Esophagus muscularis mucosa (tissue), 4 donors: ENCODE data around the gene LBP. TPM values are rescaled to one million over a fixed set of nuclear protein-coding genes. Genes with fewer than 3 reads are reported as not detected.
"Not testable (repeated sequence)": the region's sequence is repeated elsewhere in the genome, so short reads cannot be mapped to it uniquely, and the experiment has no call there.

Experiments
- DNase-seq: peaks from one replicate; pipeline ENCODE4 v3.0.0-alpha.2; 2017; ENCODE audit errors: extremely low spot score
- H3K27ac ChIP-seq, 4 donors: fragments of 200-600 bp; sonication (generic); replicated peaks in 1 of 4; 1 replicate in 3 of 4; 2 replicates in 1 of 4; pipeline ENCODE4 v1.5.1; 2016 to 2019; ENCODE audit warnings: mild to moderate bottlenecking in 1 of 4
- H3K27me3 ChIP-seq, 4 donors: fragments of 200-600 bp; sonication (generic); one replicate each; pipeline versions ENCODE4 v1.5.1 to v1.6.0; 2016 to 2019
- H3K36me3 ChIP-seq, 4 donors: fragments of 200-600 bp; sonication (generic); one replicate each; pipeline ENCODE4 v1.5.1; 2016 to 2019
- H3K4me1 ChIP-seq, 4 donors: fragments of 200-600 bp; sonication (generic); one replicate each; pipeline ENCODE4 v1.5.1; 2016 to 2019
- H3K4me3 ChIP-seq, 4 donors: fragments of 200-600 bp; sonication (generic); 1 replicate in 2 of 4; 2 replicates in 2 of 4; pipeline ENCODE4 v1.5.1; 2016 to 2019; ENCODE audit warnings: mild to moderate bottlenecking in 4 of 4, moderate library complexity in 1 of 4
- H3K9me3 ChIP-seq, 4 donors: fragments of 200-600 bp; sonication (generic); 1 replicate in 3 of 4; 2 replicates in 1 of 4; pipeline ENCODE4 v1.5.1; 2016 to 2019
- CTCF ChIP-seq, 3 experiments: fragments of 200-600 bp in 2 of 3; fragments of 450-650 bp in 1 of 3; sonication (generic) in 2 of 3; IDR thresholded peaks; one replicate each; pipeline ENCODE4 v1.5.1; 2017 to 2019; ENCODE audit warnings: antibody characterized with exemption in 3 of 3, mild to moderate bottlenecking in 2 of 3, moderate library complexity in 1 of 3
- EP300 ChIP-seq: sonication (generic); formaldehyde crosslinking; IDR thresholded peaks from one replicate; pipeline ENCODE4 v1.6.1; 2017; ENCODE audit warnings: antibody characterized with exemption
- POLR2A ChIP-seq: fragments of 450-650 bp; IDR thresholded peaks from one replicate; pipeline ENCODE4 v1.6.1; 2017; ENCODE audit warnings: antibody characterized with exemption, moderate library complexity, mild to moderate bottlenecking, low read depth
- POLR2AphosphoS5 ChIP-seq, 2 donors: sonication (generic); formaldehyde crosslinking; IDR thresholded peaks; one replicate each; pipeline ENCODE4 v1.6.1; 2017; ENCODE audit warnings: antibody characterized with exemption in 2 of 2
- WGBS: methylation state at CpG from one replicate; pipeline ENCODE4 v1.1.5; 2018; 5-methylcytosine and 5-hydroxymethylcytosine counted together
- intact Hi-C: fragments of 100-400 bp; cut with DNase I; formaldehyde crosslinking; loops from one replicate; pipeline ENCODE4 v1.15.1; 2023
- total RNA-seq, 4 donors: library from RNA; depleted of rRNA; stranded (reverse); fragments of >200 nt; gene quantifications; one replicate each; pipeline versions ENCODE4 v1.1.0 to v1.2.1, GENCODE V29; 2016

Gene LBP
- total RNA-seq, 4 donors from 2014 or later = 0.13 to 0.33 TPM; not detected in 2

GRCh38 chr20:38404016-38404415 lies 57.7 kb downstream of the LBP start:
- no peak for DNase-seq
- intact Hi-C loops = no loop called here
- H3K36me3 ChIP-seq = no peaks in the 10 kb centered on the region
- H3K4me3 ChIP-seq = no peak overlapping the region
- no peaks in the 10 kb centered on the region for H3K9me3 ChIP-seq
- H3K4me1 ChIP-seq = no peaks in the 10 kb centered on the region
- H3K27me3 ChIP-seq = peaks cover 0 to 9% (median 0%) of the 10 kb centered on the region in 4 donors
- TF ChIP-seq POLR2AphosphoS5 (IDR thresholded peaks at IDR 0.05) (no peak), POLR2A (no peak), EP300 (no peak), CTCF (IDR thresholded peaks at IDR 0.05) (no peak)
- no peak overlapping the region for H3K27ac ChIP-seq

GRCh38 chr20:38405132-38405531 lies 58.9 kb downstream of the LBP start:
- H3K4me3 ChIP-seq = no peak overlapping the region
- WGBS = 72% methylated on average over 2 of the region's 2 CpGs
- H3K9me3 ChIP-seq = no peaks in the 10 kb centered on the region
- no peak for DNase-seq
- TF ChIP-seq EP300 = no peak
- TF ChIP-seq POLR2AphosphoS5 (IDR thresholded peaks at IDR 0.05) = no peak
- no peak for TF ChIP-seq POLR2A
- TF ChIP-seq CTCF (IDR thresholded peaks at IDR 0.05) = no peak
- peaks cover 0 to 9% (median 0%) of the 10 kb centered on the region in 4 donors for H3K27me3 ChIP-seq
- intact Hi-C loops = no loop called here
- H3K4me1 ChIP-seq = no peaks in the 10 kb centered on the region
- H3K27ac ChIP-seq = no peak overlapping the region
- no peaks in the 10 kb centered on the region for H3K36me3 ChIP-seq

GRCh38 chr20:38406476-38406875 lies 60.2 kb downstream of the LBP start:
- DNase-seq = no peak

GRCh38 chr20:38407321-38407720 lies 61.0 kb downstream of the LBP start:
- 92% methylated on average over 14 of the region's 29 CpGs for WGBS
- no peak for TF ChIP-seq EP300
- no peak for TF ChIP-seq POLR2AphosphoS5 (IDR thresholded peaks at IDR 0.05)
- no peak for TF ChIP-seq POLR2A
- TF ChIP-seq CTCF (IDR thresholded peaks at IDR 0.05) = no peak
- Histone ChIP-seq H3K4me3 (no peak overlapping the region), H3K4me1 (no peaks in the 10 kb centered on the region), H3K27me3 (peaks cover 0 to 6% (median 0%) of the 10 kb centered on the region in 4 donors), H3K36me3 (peaks cover 0 to 21% (median 0%) of the 10 kb centered on the region in 4 donors), H3K27ac (no peak overlapping the region), H3K9me3 (no peaks in the 10 kb centered on the region)
- DNase-seq = no peak
- intact Hi-C loops = no loop called here

More at GRCh38 chr20:38406476-38406875, 60.2 kb downstream of the LBP start:
- Histone ChIP-seq H3K27ac (no peak overlapping the region), H3K27me3 (peaks cover 0 to 9% (median 0%) of the 10 kb centered on the region in 4 donors), H3K9me3 (no peaks in the 10 kb centered on the region), H3K36me3 (peaks cover 0 to 12% (median 0%) of the 10 kb centered on the region in 4 donors), H3K4me1 (no peaks in the 10 kb centered on the region), H3K4me3 (no peak overlapping the region)
- TF ChIP-seq EP300 = no peak
- no peak for TF ChIP-seq POLR2AphosphoS5 (IDR thresholded peaks at IDR 0.05)
- no peak for TF ChIP-seq CTCF (IDR thresholded peaks at IDR 0.05)
- TF ChIP-seq POLR2A = no peak
- intact Hi-C loops = no loop called here
- 100% methylated on average over 1 of the region's 5 CpGs for WGBS

- H3K4me1 ChIP-seq, H3K4me3 ChIP-seq, H3K9me3 ChIP-seq, H3K27me3 ChIP-seq, DNase-seq, intact Hi-C loops, H3K27ac ChIP-seq: not testable (repeated sequence)
- H3K36me3 ChIP-seq = peaks cover 0 to 26% (median 3%) of the 10 kb centered on the region in 4 donors
- 87% methylated on average over 9 of the region's 9 CpGs for WGBS
Measured at GRCh38 chr20:38407822-38408221, 61.5 kb downstream of the LBP start.
